ENCODE results near the gene LCMT1.

The LCMT1 gene

DNA sequence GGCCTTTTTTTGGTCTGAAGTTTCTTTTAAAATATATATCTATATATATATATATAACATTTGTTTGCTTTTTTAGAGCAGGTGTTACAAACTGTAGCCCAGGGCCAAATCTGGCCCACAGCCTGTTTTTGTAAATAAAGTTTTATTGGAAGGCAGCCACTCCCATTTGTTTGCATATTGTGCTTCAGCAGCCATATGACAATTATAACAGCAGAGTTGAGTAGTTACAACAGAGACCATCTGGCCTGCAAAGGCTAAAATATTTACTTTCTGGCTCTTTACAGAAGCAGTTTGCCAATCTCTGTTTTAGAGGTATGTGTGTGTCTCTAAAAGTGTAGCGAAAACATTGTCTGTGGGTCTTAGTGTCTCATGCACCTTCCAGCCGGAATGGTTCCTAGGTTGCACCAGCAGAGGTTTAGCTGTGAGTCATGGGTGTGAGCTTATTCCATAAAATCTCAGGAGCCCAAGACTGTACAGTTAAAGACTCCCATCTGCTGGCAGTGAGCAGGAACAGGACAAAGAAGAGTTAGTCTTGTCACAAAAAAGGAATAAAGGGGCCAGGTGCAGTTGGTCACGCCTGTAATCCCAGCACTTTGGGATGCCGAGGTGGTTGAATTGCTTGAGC, 23.8 kb downstream of the LCMT1 start:
- H3K27ac ChIP-seq, result peak overlapping the region; percentile 9; the same call in 1 of the 2 replicates
- no peak for TF ChIP-seq ZFX (IDR thresholded peaks at IDR 0.05)
- TF ChIP-seq, protein P1, sequence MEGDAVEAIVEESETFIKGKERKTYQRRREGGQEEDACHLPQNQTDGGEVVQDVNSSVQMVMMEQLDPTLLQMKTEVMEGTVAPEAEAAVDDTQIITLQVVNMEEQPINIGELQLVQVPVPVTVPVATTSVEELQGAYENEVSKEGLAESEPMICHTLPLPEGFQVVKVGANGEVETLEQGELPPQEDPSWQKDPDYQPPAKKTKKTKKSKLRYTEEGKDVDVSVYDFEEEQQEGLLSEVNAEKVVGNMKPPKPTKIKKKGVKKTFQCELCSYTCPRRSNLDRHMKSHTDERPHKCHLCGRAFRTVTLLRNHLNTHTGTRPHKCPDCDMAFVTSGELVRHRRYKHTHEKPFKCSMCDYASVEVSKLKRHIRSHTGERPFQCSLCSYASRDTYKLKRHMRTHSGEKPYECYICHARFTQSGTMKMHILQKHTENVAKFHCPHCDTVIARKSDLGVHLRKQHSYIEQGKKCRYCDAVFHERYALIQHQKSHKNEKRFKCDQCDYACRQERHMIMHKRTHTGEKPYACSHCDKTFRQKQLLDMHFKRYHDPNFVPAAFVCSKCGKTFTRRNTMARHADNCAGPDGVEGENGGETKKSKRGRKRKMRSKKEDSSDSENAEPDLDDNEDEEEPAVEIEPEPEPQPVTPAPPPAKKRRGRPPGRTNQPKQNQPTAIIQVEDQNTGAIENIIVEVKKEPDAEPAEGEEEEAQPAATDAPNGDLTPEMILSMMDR (conservative IDR thresholded peaks at IDR 0.05), result peak; percentile 52

DNA sequence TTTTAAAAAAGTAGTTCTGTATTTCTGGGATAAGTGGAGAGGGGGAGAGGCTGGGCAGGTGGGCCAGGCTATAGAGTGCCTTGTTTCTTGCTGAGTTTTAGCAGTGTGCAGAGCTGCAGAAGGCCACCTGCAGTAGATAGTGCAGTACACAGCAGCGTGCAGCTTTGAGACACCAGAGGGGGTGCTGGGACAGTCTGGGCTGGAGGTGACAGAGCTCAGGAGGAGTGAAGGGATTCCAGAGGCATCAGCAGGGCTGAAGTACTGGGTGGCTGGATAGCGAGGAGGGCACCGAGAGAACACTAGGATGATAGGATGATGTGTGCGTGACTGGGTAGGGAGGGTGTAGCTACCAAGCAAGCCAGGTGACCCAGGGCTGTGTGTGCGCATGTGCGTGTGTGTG, 26.6 kb downstream of the LCMT1 start:
- no peak overlapping the region for H3K27ac ChIP-seq
- no peak for TF ChIP-seq ZFX (IDR thresholded peaks at IDR 0.05)

DNA sequence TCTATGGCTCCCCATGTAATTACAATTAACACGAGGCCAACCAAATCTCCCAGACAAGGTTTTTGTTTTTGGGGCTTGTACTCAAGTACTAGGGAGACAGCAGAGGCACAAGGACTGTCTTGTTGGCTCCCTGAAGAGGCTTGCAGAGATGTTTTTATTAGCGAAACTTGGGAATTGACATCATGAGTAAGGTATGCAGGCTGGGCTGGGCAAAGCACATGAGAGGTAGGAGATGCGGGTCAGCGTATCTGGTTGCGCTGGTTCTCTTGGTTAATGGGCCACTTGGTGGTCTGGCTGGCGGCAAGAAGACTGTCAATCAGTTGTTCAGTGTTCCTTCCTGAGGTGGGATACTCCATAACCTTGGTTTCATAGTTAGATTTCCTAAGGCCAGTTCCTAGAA, 28.9 kb downstream of the LCMT1 start:
- no peak overlapping the region for H3K27ac ChIP-seq
- TF ChIP-seq, protein P1 (conservative IDR thresholded peaks at IDR 0.05), result no peak
- no peak for TF ChIP-seq ZFX (IDR thresholded peaks at IDR 0.05)

DNA sequence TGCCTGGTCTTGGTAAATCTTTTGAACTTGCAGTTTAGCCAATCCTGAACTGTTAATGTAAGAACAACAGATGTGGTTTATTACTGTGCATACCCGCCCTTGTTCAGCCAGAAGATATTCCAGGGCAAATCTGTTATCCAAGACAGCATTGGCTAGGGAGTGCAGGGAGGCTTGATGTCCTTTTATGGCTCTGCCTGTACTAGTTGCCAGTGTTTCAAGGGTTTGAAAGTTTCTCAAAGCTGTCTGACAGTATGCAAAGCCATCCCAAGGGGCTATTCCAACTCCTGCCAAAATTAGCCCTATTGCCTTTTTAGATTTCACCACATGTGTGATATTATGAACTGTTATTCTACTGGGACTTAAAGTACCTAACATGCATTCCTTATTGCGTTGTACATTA, 30.1 kb downstream of the LCMT1 start:
- no peak overlapping the region for H3K27ac ChIP-seq
- TF ChIP-seq ZFX (IDR thresholded peaks at IDR 0.05), result no peak
- TF ChIP-seq, protein P1 (conservative IDR thresholded peaks at IDR 0.05), result no peak

DNA sequence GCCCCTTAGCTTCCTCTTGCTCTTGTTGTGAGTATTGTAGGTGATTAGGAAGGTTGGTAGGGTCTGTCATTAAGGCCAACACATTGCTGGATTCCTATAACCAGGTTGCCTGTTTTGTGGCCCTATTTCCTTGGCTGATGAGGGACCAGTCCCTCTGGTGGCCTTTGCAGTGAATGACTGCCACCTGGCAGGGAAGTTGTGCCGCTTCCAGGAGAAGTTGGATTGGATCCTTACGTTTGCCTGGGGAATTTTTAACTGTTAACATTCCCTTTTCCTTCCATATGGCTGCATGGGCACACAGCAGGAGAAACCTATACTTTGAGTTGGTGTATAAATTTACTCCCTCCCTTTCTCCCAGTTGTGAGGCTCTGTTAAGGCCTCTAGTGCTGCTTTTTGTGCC, 32.4 kb downstream of the LCMT1 start:
- H3K27ac ChIP-seq, result no peak overlapping the region
- TF ChIP-seq, protein P1 (conservative IDR thresholded peaks at IDR 0.05), result peak; percentile 76
- no peak for TF ChIP-seq ZFX (IDR thresholded peaks at IDR 0.05)

DNA sequence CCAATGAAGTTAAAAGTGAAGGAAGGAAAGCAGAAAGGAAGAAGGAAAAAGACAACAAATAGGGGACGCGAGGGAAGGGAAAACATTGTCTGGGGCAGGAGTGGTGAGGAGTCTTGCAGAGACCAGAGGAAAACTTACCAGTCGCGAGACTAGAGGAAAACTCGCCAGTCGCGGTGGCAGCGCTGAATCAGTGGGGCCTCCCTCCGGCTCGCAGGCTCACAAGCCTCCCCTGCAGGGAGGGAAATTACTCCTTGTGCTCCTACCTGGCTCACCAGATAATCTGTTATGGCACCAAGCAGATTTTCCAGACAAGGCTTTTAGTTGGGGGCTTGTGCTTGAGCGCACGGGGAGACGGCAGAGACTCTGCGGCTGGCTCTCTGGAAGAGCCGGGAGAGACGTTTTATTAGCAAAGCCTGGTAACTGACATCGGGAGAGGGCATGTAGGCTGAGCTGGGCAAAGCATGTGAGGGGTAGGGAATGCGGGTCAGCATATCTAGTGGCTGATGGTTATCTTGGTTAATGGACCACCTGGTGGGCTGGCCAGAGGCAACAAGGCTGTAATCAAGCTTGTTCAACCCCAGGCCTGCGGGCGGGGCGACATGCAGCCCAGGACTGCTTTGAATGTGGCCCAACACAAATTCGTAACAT, 37.1 kb downstream of the LCMT1 start:
- H3K27ac ChIP-seq, result no peak overlapping the region
- TF ChIP-seq, protein P1 (conservative IDR thresholded peaks at IDR 0.05), result no peak
- no peak for TF ChIP-seq ZFX (IDR thresholded peaks at IDR 0.05)

DNA sequence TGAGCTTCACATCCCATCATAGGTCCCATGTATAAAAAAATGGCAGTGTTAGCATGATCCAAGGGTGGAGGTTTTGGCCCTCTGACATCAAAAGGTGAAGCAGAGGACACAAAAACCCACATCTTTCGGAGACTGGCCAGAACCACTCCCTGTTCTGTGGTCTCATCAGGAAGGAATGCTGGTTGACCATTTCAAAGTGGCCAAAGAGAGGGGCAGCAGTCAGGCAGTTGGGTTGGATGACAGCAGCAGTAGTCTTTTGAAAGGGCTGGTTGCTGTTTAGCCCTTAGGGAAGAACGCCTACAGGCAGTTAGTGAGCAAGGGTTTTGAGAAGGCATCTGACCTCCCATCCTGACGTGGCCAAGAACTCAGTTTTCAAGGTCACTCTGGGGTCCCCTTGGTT, 40.5 kb downstream of the LCMT1 start:
- no peak for TF ChIP-seq ZFX (IDR thresholded peaks at IDR 0.05)
- TF ChIP-seq, protein P1 (conservative IDR thresholded peaks at IDR 0.05), result no peak
- no peak overlapping the region for H3K27ac ChIP-seq
